Nephron (organoid): Measurements from ENCODE around the gene MVB12A.

Experiments used
- H3K27ac Mint-ChIP-seq, 3 experiments: 2 replicates each; pipeline ENCODE4 v1.8.0; 2020; ENCODE audit warnings: mixed read lengths in 3 of 3, mild to moderate bottlenecking in 2 of 3, moderate library complexity in 1 of 3
- H3K27me3 Mint-ChIP-seq: 2 replicates; pipeline ENCODE4 v1.8.0; 2021; ENCODE audit warnings: low read depth, mild to moderate bottlenecking, moderate library complexity, mixed read lengths
- H3K36me3 Mint-ChIP-seq: 2 replicates; pipeline ENCODE4 v1.8.0; 2020; ENCODE audit warnings: low read depth, mixed read lengths
- H3K4me1 Mint-ChIP-seq: 2 replicates; pipeline ENCODE4 v1.8.0; 2020; ENCODE audit warnings: mixed read lengths
- H3K4me3 Mint-ChIP-seq, 3 experiments: 2 replicates each; pipeline ENCODE4 v1.8.0; 2020; ENCODE audit warnings: mild to moderate bottlenecking in 3 of 3, mixed read lengths in 3 of 3, moderate library complexity in 2 of 3
- H3K9me3 Mint-ChIP-seq: 2 replicates; pipeline ENCODE4 v1.8.0; 2020; ENCODE audit warnings: mixed read lengths
- TF ChIP-seq, protein P1 (sequence below), 3 experiments: fragments of 200-600 bp; sonication (generic); IDR thresholded peaks; one replicate each; pipeline ENCODE4 v1.5.0; 2021; ENCODE audit warnings: antibody characterized with exemption in 3 of 3; ENCODE audit not compliant: unreplicated experiment in 3 of 3

The MVB12A gene

DNA sequence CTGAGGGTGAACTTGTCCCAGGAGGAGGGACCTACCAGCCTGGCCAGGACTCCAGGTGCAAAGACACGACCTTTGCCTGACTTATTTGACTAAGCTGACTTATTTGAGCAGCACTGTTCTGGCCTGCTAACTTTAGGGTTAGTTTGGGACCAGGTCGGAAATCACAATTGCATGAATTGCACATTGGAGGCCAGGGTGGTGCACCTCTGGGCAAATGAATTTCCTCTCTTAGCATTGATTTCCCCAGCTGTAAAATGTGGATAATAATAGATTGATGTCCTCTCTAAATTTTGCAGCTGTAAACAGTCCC lies 13.0 kb upstream of the MVB12A start:
- no peaks in the 10 kb centered on the region for H3K27me3 Mint-ChIP-seq
- peak overlapping the region; percentile 65 to 92 (median 82) for H3K27ac Mint-ChIP-seq
- no peaks in the 10 kb centered on the region for H3K36me3 Mint-ChIP-seq

DNA sequence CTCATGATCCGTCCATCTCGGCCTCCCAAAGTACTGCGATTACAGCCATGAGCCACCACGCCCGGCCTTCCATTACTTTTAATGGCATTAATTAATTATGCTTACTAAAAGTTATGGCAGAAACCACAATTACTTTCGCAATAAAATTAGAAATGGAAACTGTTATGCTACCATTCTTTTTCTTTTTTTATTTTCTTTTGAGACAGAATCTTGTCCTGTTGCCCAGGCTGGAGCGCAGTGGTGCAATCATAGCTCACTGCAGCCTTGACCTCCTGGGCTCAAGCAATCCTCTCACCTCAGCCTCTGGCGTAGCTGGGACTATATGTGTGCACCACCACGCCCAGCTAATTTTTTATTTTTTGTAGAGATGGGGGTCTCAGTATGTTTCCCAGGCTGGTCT lies 9.9 kb upstream of the MVB12A start:
- Mint-ChIP-seq H3K27me3 (no peaks in the 10 kb centered on the region), H3K36me3 (no peaks in the 10 kb centered on the region), H3K4me3 (no peak overlapping the region), H3K27ac (peak overlapping the region in 1 of 3 experiments; percentile 72), H3K9me3 (no peaks in the 10 kb centered on the region), H3K4me1 (peaks cover 34% of the 10 kb centered on the region)
- TF ChIP-seq, protein P1, sequence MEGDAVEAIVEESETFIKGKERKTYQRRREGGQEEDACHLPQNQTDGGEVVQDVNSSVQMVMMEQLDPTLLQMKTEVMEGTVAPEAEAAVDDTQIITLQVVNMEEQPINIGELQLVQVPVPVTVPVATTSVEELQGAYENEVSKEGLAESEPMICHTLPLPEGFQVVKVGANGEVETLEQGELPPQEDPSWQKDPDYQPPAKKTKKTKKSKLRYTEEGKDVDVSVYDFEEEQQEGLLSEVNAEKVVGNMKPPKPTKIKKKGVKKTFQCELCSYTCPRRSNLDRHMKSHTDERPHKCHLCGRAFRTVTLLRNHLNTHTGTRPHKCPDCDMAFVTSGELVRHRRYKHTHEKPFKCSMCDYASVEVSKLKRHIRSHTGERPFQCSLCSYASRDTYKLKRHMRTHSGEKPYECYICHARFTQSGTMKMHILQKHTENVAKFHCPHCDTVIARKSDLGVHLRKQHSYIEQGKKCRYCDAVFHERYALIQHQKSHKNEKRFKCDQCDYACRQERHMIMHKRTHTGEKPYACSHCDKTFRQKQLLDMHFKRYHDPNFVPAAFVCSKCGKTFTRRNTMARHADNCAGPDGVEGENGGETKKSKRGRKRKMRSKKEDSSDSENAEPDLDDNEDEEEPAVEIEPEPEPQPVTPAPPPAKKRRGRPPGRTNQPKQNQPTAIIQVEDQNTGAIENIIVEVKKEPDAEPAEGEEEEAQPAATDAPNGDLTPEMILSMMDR (IDR thresholded peaks at IDR 0.05; ENCODE audit: unreplicated experiment in 3 of 3): no peak

More for the DNA sequence above, 13.0 kb upstream of the MVB12A start:
- TF ChIP-seq, protein P1 (IDR thresholded peaks at IDR 0.05; ENCODE audit: unreplicated experiment in 3 of 3): no peak
- H3K4me3 Mint-ChIP-seq: peak overlapping the region; percentile 32 to 63 (median 48)
- H3K4me1 Mint-ChIP-seq: peaks cover 17% of the 10 kb centered on the region
- H3K9me3 Mint-ChIP-seq: no peaks in the 10 kb centered on the region

DNA sequence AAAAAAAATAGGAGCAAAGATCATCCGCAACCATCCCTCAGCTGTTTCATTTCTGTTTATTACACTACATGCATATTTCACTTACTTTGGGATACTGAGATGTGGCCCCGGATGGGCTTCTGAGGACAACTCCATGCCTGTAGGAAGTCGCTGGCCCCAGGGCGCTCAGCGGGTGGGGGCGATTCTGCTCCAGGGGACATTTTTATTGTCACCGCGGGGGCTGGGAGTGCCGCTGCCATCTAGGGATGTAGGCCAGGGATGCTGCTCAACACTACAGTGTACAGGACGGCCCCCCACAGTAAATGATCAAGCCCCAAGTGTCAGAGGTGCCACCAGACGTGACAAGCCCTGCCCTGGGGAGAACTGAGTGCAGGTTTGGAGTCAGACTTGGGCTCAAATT lies 8.0 kb upstream of the MVB12A start:
- Mint-ChIP-seq H3K4me3 (no peak overlapping the region), H3K36me3 (no peaks in the 10 kb centered on the region), H3K27me3 (no peaks in the 10 kb centered on the region), H3K9me3 (no peaks in the 10 kb centered on the region), H3K27ac (peak overlapping the region; percentile 91 to 95 (median 94)), H3K4me1 (peaks cover 35% of the 10 kb centered on the region)
- TF ChIP-seq, protein P1 (IDR thresholded peaks at IDR 0.05; ENCODE audit: unreplicated experiment in 3 of 3): no peak

DNA sequence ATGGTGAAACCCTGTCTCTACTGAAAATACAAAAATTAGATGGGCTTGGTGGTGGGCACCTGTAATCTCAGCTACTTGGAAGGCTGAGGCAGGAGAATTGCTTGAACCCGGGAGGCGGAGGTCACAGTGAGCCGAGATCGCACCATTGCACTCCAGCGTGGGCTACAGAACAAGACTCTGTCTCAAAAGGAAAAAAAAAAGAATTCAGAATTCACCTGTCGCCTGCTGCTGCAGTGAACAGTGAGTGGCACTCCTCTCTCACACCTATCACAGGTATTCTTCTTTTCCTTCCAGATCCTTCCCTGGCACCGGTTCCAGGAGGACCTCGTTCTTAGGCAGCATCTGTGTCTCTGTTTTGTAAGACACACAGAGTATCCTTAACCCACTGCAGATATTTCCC lies 5.8 kb upstream of the MVB12A start:
- peak overlapping the region; percentile 68 to 95 (median 91) for H3K27ac Mint-ChIP-seq
- peaks cover 38% of the 10 kb centered on the region for H3K4me1 Mint-ChIP-seq
- no peaks in the 10 kb centered on the region for H3K27me3 Mint-ChIP-seq
- no peaks in the 10 kb centered on the region for H3K36me3 Mint-ChIP-seq
- TF ChIP-seq, protein P1 (IDR thresholded peaks at IDR 0.05; ENCODE audit: unreplicated experiment in 3 of 3): no peak
- H3K4me3 Mint-ChIP-seq: no peak overlapping the region
- H3K9me3 Mint-ChIP-seq: no peaks in the 10 kb centered on the region

DNA sequence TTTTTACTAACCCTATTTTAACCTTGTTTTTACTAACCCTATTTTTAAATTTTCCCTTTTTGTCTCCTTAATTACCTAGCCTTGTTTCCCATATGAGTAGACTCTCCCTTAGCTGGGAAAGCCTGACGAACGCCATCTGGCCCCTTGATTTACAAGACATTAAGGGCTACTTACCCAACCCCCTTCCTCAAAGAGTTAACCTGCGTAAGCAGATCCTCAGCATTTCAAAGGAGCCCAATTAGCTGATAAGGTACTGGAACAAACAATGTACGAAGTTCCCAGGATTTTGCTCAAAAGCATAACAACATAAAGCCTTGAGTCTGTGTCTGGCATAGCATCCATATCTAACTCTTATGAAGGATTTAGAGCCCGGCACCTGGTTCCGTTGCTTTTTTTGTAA lies 4.7 kb upstream of the MVB12A start:
- TF ChIP-seq, protein P1 (IDR thresholded peaks at IDR 0.05; ENCODE audit: unreplicated experiment in 3 of 3): no peak
- no peaks in the 10 kb centered on the region for H3K9me3 Mint-ChIP-seq
- H3K27me3 Mint-ChIP-seq: no peaks in the 10 kb centered on the region
- peaks cover 45% of the 10 kb centered on the region for H3K4me1 Mint-ChIP-seq
- no peaks in the 10 kb centered on the region for H3K36me3 Mint-ChIP-seq
- H3K4me3 Mint-ChIP-seq: peak overlapping the region; percentile 45 to 65 (median 54)
- peak overlapping the region; percentile 91 to 97 (median 95) for H3K27ac Mint-ChIP-seq

DNA sequence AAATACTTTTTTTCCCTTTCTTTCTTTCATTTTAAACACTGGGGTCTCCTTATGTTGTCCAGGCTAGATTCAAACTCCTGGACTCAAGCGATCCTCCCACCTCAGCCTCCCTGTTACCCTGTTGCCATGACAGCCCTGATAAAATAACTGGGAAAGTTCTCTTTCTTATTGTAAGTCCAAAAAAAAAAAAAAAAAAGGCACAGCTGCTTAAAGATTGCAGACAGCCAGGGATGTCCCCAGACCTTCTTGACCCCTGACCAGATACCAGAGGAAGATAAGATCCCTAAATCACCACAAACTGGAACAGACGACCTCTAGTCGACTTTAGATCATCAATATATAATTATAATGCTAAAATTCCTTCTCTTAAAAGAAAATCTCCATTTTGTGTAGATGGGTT lies 1.1 kb upstream of the MVB12A start:
- Mint-ChIP-seq H3K4me1 (peaks cover 37% of the 10 kb centered on the region), H3K27ac (peak overlapping the region; percentile 97 to 99 (median 99)), H3K4me3 (peak overlapping the region; percentile 93 to 95 (median 93)), H3K27me3 (no peaks in the 10 kb centered on the region), H3K9me3 (no peaks in the 10 kb centered on the region), H3K36me3 (peaks cover 4% of the 10 kb centered on the region)
- TF ChIP-seq, protein P1 (IDR thresholded peaks at IDR 0.05; ENCODE audit: unreplicated experiment in 3 of 3): no peak
